ENCODE measurements around the gene PROCR.

PROCR gene

DNA sequence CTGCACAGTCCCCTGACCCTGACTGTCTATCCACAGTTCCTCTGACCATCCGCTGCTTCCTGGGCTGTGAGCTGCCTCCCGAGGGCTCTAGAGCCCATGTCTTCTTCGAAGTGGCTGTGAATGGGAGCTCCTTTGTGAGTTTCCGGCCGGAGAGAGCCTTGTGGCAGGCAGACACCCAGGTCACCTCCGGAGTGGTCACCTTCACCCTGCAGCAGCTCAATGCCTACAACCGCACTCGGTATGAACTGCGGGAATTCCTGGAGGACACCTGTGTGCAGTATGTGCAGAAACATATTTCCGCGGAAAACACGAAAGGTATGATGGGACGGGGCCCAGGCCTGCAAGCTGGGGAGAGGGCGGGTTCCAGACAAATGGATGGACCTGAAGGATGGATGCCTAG lies 4.3 kb downstream of the PROCR start:
- Histone ChIP-seq H3K9ac (ENCODE audit: low read depth, low read length, poor library complexity, severe bottlenecking) (no peak overlapping the region), H3K36me3 (ENCODE audit: insufficient read depth, low read length) (no peaks in the 10 kb centered on the region), H3K79me2 (ENCODE audit: insufficient read depth, low read length) (no peaks in the 10 kb centered on the region), H3K4me1 (ENCODE audit: insufficient read depth, low read length, poor library complexity, severe bottlenecking) (peaks cover 14% of the 10 kb centered on the region), H3K9me2 (replicated peaks; ENCODE audit: low read depth, low read length) (no peaks in the 10 kb centered on the region), H4K20me1 (ENCODE audit: insufficient read depth, low read length, poor library complexity, severe bottlenecking) (no peaks in the 10 kb centered on the region), H3F3A (ENCODE audit: low read depth) (no peaks in the 10 kb centered on the region), H2AFZ (ENCODE audit: low read length) (no peak overlapping the region), H3K9me3 (ENCODE audit: insufficient read depth, low read depth, low read length) (no peaks in the 10 kb centered on the region), H3K27me3 (ENCODE audit: insufficient read depth, low read length, poor library complexity, severe bottlenecking) (no peaks in the 10 kb centered on the region), H3K4me3 (ENCODE audit: low read length, poor library complexity, severe bottlenecking) (no peak overlapping the region), H3K4me2 (ENCODE audit: low read depth, low read length, poor library complexity, severe bottlenecking) (no peak overlapping the region)
- TF ChIP-seq, protein P1, sequence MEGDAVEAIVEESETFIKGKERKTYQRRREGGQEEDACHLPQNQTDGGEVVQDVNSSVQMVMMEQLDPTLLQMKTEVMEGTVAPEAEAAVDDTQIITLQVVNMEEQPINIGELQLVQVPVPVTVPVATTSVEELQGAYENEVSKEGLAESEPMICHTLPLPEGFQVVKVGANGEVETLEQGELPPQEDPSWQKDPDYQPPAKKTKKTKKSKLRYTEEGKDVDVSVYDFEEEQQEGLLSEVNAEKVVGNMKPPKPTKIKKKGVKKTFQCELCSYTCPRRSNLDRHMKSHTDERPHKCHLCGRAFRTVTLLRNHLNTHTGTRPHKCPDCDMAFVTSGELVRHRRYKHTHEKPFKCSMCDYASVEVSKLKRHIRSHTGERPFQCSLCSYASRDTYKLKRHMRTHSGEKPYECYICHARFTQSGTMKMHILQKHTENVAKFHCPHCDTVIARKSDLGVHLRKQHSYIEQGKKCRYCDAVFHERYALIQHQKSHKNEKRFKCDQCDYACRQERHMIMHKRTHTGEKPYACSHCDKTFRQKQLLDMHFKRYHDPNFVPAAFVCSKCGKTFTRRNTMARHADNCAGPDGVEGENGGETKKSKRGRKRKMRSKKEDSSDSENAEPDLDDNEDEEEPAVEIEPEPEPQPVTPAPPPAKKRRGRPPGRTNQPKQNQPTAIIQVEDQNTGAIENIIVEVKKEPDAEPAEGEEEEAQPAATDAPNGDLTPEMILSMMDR (conservative IDR thresholded peaks at IDR 0.05; ENCODE audit: low read length): no peak
- no peak for TF ChIP-seq EZH2phosphoT487 (IDR thresholded peaks at IDR 0.05; ENCODE audit: borderline replicate concordance)

DNA sequence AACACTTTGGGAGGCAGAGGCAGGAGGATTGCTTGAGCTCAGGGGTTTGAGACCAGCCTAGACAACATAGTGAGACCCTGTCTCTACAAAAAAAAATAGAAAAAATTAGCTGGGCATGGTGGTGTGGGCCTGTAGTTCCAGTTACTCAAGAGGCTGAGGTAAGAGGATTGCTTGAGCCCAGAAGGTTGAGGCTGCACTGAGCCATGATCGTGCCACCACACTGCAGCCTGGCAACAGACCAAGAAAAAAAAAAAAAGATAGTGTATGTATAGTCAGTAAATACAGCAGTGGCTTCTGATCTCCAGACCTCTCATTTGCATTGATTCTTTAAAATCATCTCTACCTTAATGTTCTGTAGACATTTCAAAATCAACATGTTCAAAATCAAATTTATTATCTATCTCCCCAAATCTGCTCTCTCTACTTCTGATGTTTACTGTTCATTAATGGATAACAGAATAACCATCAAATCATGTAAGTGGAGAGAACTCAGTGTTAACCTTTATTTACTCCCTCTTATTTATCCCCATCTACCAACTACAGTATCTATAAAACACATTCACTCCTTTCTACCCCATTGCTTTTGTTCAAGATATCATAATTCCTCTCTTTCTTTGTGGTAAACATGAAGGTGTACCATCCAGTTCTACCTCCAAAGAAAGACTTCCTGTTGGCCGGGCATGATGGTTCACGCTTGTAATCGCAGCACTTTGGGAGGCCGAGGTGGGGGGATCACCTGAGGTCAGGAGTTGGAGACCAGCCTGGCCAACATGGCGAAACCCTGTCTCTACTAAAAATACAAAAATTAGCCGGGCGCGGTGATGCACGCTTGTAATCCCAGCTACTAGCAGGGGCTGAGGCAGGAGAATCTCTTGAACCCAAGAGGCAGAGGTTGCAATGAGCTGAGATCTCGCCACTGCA lies 7.7 kb downstream of the PROCR start:
- TF ChIP-seq, protein P1 (conservative IDR thresholded peaks at IDR 0.05; ENCODE audit: low read length): no peak
- TF ChIP-seq EZH2phosphoT487 (IDR thresholded peaks at IDR 0.05; ENCODE audit: borderline replicate concordance): no peak
- Histone ChIP-seq H3K27me3 (ENCODE audit: insufficient read depth, low read length, poor library complexity, severe bottlenecking) (no peaks in the 10 kb centered on the region), H3K36me3 (ENCODE audit: insufficient read depth, low read length) (no peaks in the 10 kb centered on the region), H3K9me2 (replicated peaks; ENCODE audit: low read depth, low read length) (no peaks in the 10 kb centered on the region), H3K4me2 (ENCODE audit: low read depth, low read length, poor library complexity, severe bottlenecking) (no peak overlapping the region), H2AFZ (ENCODE audit: low read length) (no peak overlapping the region), H3F3A (ENCODE audit: low read depth) (no peaks in the 10 kb centered on the region), H4K20me1 (ENCODE audit: insufficient read depth, low read length, poor library complexity, severe bottlenecking) (no peaks in the 10 kb centered on the region), H3K9me3 (ENCODE audit: insufficient read depth, low read depth, low read length) (no peaks in the 10 kb centered on the region), H3K4me3 (ENCODE audit: low read length, poor library complexity, severe bottlenecking) (no peak overlapping the region), H3K9ac (ENCODE audit: low read depth, low read length, poor library complexity, severe bottlenecking) (no peak overlapping the region), H3K4me1 (ENCODE audit: insufficient read depth, low read length, poor library complexity, severe bottlenecking) (no peaks in the 10 kb centered on the region), H3K79me2 (ENCODE audit: insufficient read depth, low read length) (no peaks in the 10 kb centered on the region)

GRCh38 chr20:35180266-35180665 lies 8.4 kb downstream of the PROCR start:
- H3K27me3 ChIP-seq (ENCODE audit: insufficient read depth, low read length, poor library complexity, severe bottlenecking): no peaks in the 10 kb centered on the region
- H3K4me2 ChIP-seq (ENCODE audit: low read depth, low read length, poor library complexity, severe bottlenecking): no peak overlapping the region
- no peaks in the 10 kb centered on the region for H3K36me3 ChIP-seq (ENCODE audit: insufficient read depth, low read length)
- H3K79me2 ChIP-seq (ENCODE audit: insufficient read depth, low read length): no peaks in the 10 kb centered on the region
- no peaks in the 10 kb centered on the region for H3K4me1 ChIP-seq (ENCODE audit: insufficient read depth, low read length, poor library complexity, severe bottlenecking)
- H3F3A ChIP-seq (ENCODE audit: low read depth): no peaks in the 10 kb centered on the region
- H3K9ac ChIP-seq (ENCODE audit: low read depth, low read length, poor library complexity, severe bottlenecking): no peak overlapping the region
- H3K4me3 ChIP-seq (ENCODE audit: low read length, poor library complexity, severe bottlenecking): no peak overlapping the region
- TF ChIP-seq EZH2phosphoT487 (IDR thresholded peaks at IDR 0.05; ENCODE audit: borderline replicate concordance): no peak
- TF ChIP-seq, protein P1 (conservative IDR thresholded peaks at IDR 0.05; ENCODE audit: low read length): no peak
- no peaks in the 10 kb centered on the region for H4K20me1 ChIP-seq (ENCODE audit: insufficient read depth, low read length, poor library complexity, severe bottlenecking)
- H2AFZ ChIP-seq (ENCODE audit: low read length): no peak overlapping the region
- no peaks in the 10 kb centered on the region for H3K9me2 ChIP-seq (replicated peaks; ENCODE audit: low read depth, low read length)
- H3K9me3 ChIP-seq (ENCODE audit: insufficient read depth, low read depth, low read length): no peaks in the 10 kb centered on the region

All from Loucy (cell line).